SU-DHL-6 (cell line): ENCODE measurements around the gene KCNT2.

ENCODE experiments used
- H2AFZ ChIP-seq: fragments of 200-600 bp; sonication (generic); 2 replicates; pipeline ENCODE4 v1.6.1; 2014; ENCODE audit warnings: low read depth, mild to moderate bottlenecking, moderate library complexity, mixed read lengths, antibody characterized with exemption, low read length; ENCODE audit not compliant: severe bottlenecking
- H3F3A ChIP-seq: fragments of 200-600 bp; shearing (Covaris generic); 2 replicates; pipeline ENCODE4 v1.6.0; 2016; ENCODE audit warnings: antibody characterized with exemption, mild to moderate bottlenecking; ENCODE audit not compliant: insufficient read depth
- H3K27ac ChIP-seq: fragments of 200-600 bp; sonication (generic); 2 replicates; pipeline ENCODE4 v1.5.1; 2016; ENCODE audit warnings: low read depth, mild to moderate bottlenecking, low read length, moderate library complexity, mixed read lengths
- H3K27me3 ChIP-seq: fragments of 200-600 bp; sonication (generic), shearing (Covaris generic); 2 replicates; pipeline ENCODE4 v1.6.0; 2014; ENCODE audit warnings: mild to moderate bottlenecking, low read length
- H3K36me3 ChIP-seq: fragments of 200-600 bp; sonication (generic); 2 replicates; pipeline ENCODE4 v1.6.1; 2014; ENCODE audit warnings: mild to moderate bottlenecking, low read length, mixed read lengths
- H3K4me2 ChIP-seq: fragments of 300-600, 200-600 bp; shearing (Covaris generic), sonication (generic); 2 replicates; pipeline ENCODE4 v1.6.0; 2014; ENCODE audit warnings: low read length, low read depth, mild to moderate bottlenecking; ENCODE audit not compliant: poor library complexity, severe bottlenecking
- H3K4me3 ChIP-seq: fragments of 200-600 bp; sonication (generic); 2 replicates; pipeline ENCODE4 v1.5.1; 2014; ENCODE audit warnings: antibody characterized with exemption, low read length, mild to moderate bottlenecking, mixed read lengths; ENCODE audit not compliant: insufficient read depth, poor library complexity, severe bottlenecking
- H3K79me2 ChIP-seq: fragments of 200-600 bp; sonication (generic); 2 replicates; pipeline ENCODE4 v1.6.1; 2014; ENCODE audit warnings: mild to moderate bottlenecking, low read length, moderate library complexity; ENCODE audit not compliant: insufficient read depth
- H3K9ac ChIP-seq: fragments of 200-600 bp; sonication (generic); 2 replicates; pipeline ENCODE4 v1.7.0; 2014; ENCODE audit warnings: mild to moderate bottlenecking, low read length
- H3K9me2 ChIP-seq: fragments of 200-600 bp; sonication (generic); replicated peaks from 2 replicates; pipeline ENCODE4 v1.6.1; 2014; ENCODE audit warnings: low read length; ENCODE audit not compliant: insufficient read depth
- H3K9me3 ChIP-seq: fragments of 200-600 bp; sonication (generic); 2 replicates; pipeline ENCODE4 v1.6.1; 2014; ENCODE audit warnings: low read length, mixed read lengths; ENCODE audit not compliant: insufficient read depth
- H4K20me1 ChIP-seq: fragments of 200-600 bp; sonication (generic); 2 replicates; pipeline ENCODE4 v1.6.1; 2014; ENCODE audit warnings: low read depth, mild to moderate bottlenecking, antibody characterized with exemption, low read length, moderate library complexity, mixed read lengths
- CTCF ChIP-seq: fragments of 200-600 bp; sonication (generic); IDR thresholded peaks from one replicate; pipeline ENCODE4 v1.5.1; 2017; ENCODE audit warnings: antibody characterized with exemption, mild to moderate bottlenecking, low read length, moderate library complexity; ENCODE audit not compliant: insufficient read depth, poor library complexity, severe bottlenecking
- EZH2phosphoT487 ChIP-seq: fragments of 200-600 bp; sonication (generic), shearing (Covaris generic); conservative IDR thresholded peaks from 2 replicates; pipeline ENCODE4 v1.6.1; 2018; ENCODE audit warnings: mild to moderate bottlenecking, antibody characterized with exemption, low read length, moderate library complexity, mixed read lengths

Gene KCNT2

GRCh38 chr1:196209983-196210382 lies 398.3 kb downstream of the KCNT2 start:
- no peak for TF ChIP-seq EZH2phosphoT487
- no peak for TF ChIP-seq CTCF
- no peaks in the 10 kb centered on the region for H3K79me2 ChIP-seq
- no peak overlapping the region for H3K9ac ChIP-seq
- no peak overlapping the region for H3K27ac ChIP-seq
- no peak overlapping the region for H3K4me2 ChIP-seq
- no peaks in the 10 kb centered on the region for H4K20me1 ChIP-seq
- H3K4me3 ChIP-seq: no peak overlapping the region
- H3K36me3 ChIP-seq: no peaks in the 10 kb centered on the region
- no peaks in the 10 kb centered on the region for H3K27me3 ChIP-seq
- H3K9me2 ChIP-seq: no peaks in the 10 kb centered on the region
- no peaks in the 10 kb centered on the region for H3K9me3 ChIP-seq
- no peak overlapping the region for H2AFZ ChIP-seq
- no peaks in the 10 kb centered on the region for H3F3A ChIP-seq

GRCh38 chr1:196209265-196209664 lies 399.0 kb downstream of the KCNT2 start:
- Histone ChIP-seq H3K4me2 (no peak overlapping the region), H3F3A (no peaks in the 10 kb centered on the region), H2AFZ (no peak overlapping the region), H3K4me3 (no peak overlapping the region), H3K9me3 (no peaks in the 10 kb centered on the region), H3K36me3 (no peaks in the 10 kb centered on the region), H3K27ac (no peak overlapping the region), H3K9ac (no peak overlapping the region), H3K9me2 (no peaks in the 10 kb centered on the region), H4K20me1 (no peaks in the 10 kb centered on the region), H3K27me3 (no peaks in the 10 kb centered on the region), H3K79me2 (no peaks in the 10 kb centered on the region)
- TF ChIP-seq EZH2phosphoT487 (no peak), CTCF (no peak)

- no peaks in the 10 kb centered on the region for H3K9me2 ChIP-seq
- H3K79me2 ChIP-seq: no peaks in the 10 kb centered on the region
- H3K27me3 ChIP-seq: no peaks in the 10 kb centered on the region
- H3K4me3 ChIP-seq: no peak overlapping the region
- no peak overlapping the region for H2AFZ ChIP-seq
- no peak overlapping the region for H3K27ac ChIP-seq
- no peaks in the 10 kb centered on the region for H4K20me1 ChIP-seq
- no peak for TF ChIP-seq EZH2phosphoT487
- no peak for TF ChIP-seq CTCF
- no peak overlapping the region for H3K4me2 ChIP-seq
- H3K36me3 ChIP-seq: no peaks in the 10 kb centered on the region
- H3K9me3 ChIP-seq: no peaks in the 10 kb centered on the region
- H3K9ac ChIP-seq: no peak overlapping the region
- no peaks in the 10 kb centered on the region for H3F3A ChIP-seq
Observed at GRCh38 chr1:196207612-196208217, 400.5 kb downstream of the KCNT2 start.

- Histone ChIP-seq H3K9me2 (no peaks in the 10 kb centered on the region), H3K79me2 (no peaks in the 10 kb centered on the region), H3F3A (no peaks in the 10 kb centered on the region), H3K4me3 (no peak overlapping the region), H4K20me1 (no peaks in the 10 kb centered on the region), H3K27ac (no peak overlapping the region), H2AFZ (no peak overlapping the region), H3K27me3 (no peaks in the 10 kb centered on the region), H3K9me3 (no peaks in the 10 kb centered on the region), H3K36me3 (no peaks in the 10 kb centered on the region), H3K9ac (no peak overlapping the region), H3K4me2 (no peak overlapping the region)
- TF ChIP-seq EZH2phosphoT487 (no peak), CTCF (no peak)
Observed at GRCh38 chr1:196205882-196206281, 402.4 kb downstream of the KCNT2 start.
